ENCODE measurements around the gene MRTFA. TPM values are rescaled to one million over a fixed set of nuclear protein-coding genes. Genes with fewer than 3 reads are reported as not detected.
A peak's percentile ranks its signal among the peaks of the same experiment; 100 is the strongest.
"Not testable (repeated sequence)": the region's sequence is repeated elsewhere in the genome, so short reads cannot be mapped to it uniquely, and the experiment has no call there.

The MRTFA gene
- total RNA-seq, 1 experiment from 2014 or later = 57.0 TPM

- not testable (repeated sequence) for DNase-seq (ENCODE audit: low read depth)
Observed at GRCh38 chr22:40554023-40554422, 82.5 kb downstream of the MRTFA start.

GRCh38 chr22:40553014-40553554 lies 83.4 kb downstream of the MRTFA start:
- no peak for DNase-seq (ENCODE audit: low read depth)

DNA sequence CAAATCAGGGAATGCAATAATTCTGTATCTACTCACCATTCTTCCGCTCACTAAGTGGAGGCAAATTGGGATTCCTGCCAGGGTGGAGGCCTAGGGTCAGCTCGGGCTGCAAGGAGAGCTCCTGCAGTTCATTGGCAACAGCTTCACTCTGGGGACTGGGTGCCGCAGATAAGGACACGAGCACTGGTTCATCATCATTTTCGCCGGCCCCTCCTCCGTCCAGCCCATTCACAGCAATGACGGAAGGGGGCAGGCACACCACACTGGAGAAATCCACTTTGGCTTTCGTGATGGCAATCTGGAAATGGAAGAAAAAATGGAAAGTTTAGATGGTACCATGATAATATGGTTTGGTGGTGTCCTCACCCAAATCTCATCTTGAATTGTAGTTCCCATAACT lies 84.4 kb downstream of the MRTFA start:
- no peak for DNase-seq (ENCODE audit: low read depth)

DNA sequence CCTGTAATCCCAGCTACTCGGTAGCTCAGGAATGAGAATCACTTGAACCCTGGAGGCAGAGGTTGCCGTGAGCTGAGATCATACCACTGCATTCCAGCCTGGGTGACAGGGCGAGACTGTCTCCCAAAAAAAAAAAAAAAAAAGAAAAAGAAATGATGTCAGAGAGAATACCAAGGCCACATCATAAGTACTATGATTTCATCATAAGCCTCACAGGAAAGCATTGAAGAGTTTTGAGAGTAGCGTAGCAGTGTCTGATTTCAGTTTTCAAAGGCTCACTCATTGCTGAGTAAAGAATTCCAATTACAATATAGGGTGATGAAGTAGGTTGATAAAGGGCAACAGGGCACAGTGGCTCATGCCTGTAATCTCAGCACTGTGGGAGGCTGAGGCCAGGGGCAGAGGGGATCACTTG lies 88.8 kb downstream of the MRTFA start:
- no peak for DNase-seq (ENCODE audit: low read depth)

- DNase-seq (ENCODE audit: low read depth) = no peak
Observed at GRCh38 chr22:40544758-40545157, 91.8 kb downstream of the MRTFA start.

GRCh38 chr22:40542821-40543540 lies 93.5 kb downstream of the MRTFA start:
- no peak for DNase-seq (ENCODE audit: low read depth)

GRCh38 chr22:40541300-40541699 lies 95.2 kb downstream of the MRTFA start:
- no peak for DNase-seq (ENCODE audit: low read depth)

GRCh38 chr22:40540265-40540664 lies 96.3 kb downstream of the MRTFA start:
- DNase-seq (ENCODE audit: low read depth) = no peak

DNA sequence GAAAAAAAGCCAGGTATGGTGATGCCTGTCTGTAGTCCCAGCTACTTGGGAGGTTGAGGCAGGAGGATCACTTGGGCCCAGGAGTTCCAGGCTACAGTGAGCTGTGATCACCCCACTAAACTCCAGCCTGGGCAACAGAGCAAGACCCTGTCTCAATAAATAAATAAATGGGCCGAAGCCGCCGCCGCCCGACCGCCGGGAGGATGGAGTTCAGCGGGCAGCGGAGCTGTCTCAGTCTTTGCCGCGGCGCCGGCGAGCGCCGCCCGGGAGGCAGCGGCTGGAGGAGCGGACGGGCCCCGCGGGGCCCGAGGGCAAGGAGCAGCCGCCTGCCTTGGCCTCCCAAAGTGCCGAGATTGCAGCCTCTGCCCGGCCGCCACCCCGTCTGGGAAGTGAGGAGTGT lies 100.4 kb downstream of the MRTFA start:
- not testable (repeated sequence) for DNase-seq (ENCODE audit: low read depth)

- no peak for DNase-seq (ENCODE audit: low read depth)
Observed at GRCh38 chr22:40535642-40536041, 100.9 kb downstream of the MRTFA start.

GRCh38 chr22:40535189-40535512 lies 101.4 kb downstream of the MRTFA start:
- DNase-seq (ENCODE audit: low read depth) = no peak

DNA sequence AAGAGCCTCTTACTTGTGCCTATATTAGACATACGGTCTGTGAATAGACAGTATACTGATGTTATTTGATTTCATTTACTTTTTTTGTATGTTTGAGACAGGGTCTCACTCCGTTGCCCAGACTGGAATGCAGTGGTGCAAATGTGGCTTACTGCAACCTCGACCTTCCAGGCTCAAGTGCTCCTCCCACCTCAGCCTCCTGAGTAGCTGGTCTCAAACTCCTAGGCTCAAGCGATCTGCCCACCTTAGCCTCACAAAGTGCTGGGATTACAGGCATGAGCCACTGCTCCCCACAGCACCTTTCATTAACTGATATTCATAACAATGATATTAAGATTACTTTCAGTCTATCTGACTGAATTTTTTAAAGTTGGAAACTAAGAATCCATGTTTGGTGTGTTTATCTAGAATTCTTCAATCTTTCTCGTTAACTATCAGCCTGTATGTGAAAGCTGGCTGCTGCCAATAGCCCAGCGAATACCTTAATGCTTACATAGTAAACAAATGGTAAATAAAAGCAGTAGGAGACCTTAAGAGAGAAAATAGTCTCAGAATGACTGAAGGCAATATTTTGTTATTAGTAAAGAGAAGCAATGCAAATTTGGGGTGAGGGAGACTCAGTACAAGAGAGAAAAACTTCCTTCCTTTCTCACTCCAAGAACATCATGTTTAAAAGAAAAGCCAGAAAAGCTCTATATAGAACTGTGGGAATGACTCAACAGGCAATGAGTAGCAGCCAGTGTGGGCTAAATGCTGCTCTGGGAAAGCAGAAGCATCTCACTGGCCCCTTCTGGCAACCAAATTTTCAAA lies 101.9 kb downstream of the MRTFA start:
- DNase-seq (ENCODE audit: low read depth) = peak; percentile 68

- DNase-seq (ENCODE audit: low read depth) = peak; percentile 78
Observed at GRCh38 chr22:40533712-40534378, 102.7 kb downstream of the MRTFA start.

- DNase-seq (ENCODE audit: low read depth) = no peak
Observed at GRCh38 chr22:40531951-40532900, 104.3 kb downstream of the MRTFA start.

DNA sequence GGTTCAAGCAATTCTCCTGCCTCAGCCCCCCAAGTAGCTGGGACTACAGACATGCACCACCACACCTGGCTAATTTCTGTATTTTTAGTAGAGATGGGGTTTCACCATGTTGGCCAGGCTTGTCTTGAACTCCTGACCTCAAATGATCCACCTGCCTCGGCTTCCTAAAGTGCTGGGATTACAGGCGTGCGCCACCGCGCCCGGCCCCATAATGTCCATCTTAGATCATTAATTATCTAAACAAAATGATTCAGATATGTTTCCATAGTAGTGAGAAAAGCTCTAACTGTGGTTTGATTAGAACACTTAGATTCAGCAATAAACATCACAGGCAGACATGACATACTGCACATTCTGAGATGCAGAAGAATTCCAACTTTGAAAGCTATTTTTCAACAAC lies 106.1 kb downstream of the MRTFA start:
- DNase-seq (ENCODE audit: low read depth) = not testable (repeated sequence)

- no peak for DNase-seq (ENCODE audit: low read depth)
Observed at GRCh38 chr22:40529821-40530220, 106.7 kb downstream of the MRTFA start.

GRCh38 chr22:40526960-40527359 lies 109.6 kb downstream of the MRTFA start:
- no peak for DNase-seq (ENCODE audit: low read depth)

- DNase-seq (ENCODE audit: low read depth) = peak; percentile 59
Observed at GRCh38 chr22:40525250-40525884, 111.2 kb downstream of the MRTFA start.

DNA sequence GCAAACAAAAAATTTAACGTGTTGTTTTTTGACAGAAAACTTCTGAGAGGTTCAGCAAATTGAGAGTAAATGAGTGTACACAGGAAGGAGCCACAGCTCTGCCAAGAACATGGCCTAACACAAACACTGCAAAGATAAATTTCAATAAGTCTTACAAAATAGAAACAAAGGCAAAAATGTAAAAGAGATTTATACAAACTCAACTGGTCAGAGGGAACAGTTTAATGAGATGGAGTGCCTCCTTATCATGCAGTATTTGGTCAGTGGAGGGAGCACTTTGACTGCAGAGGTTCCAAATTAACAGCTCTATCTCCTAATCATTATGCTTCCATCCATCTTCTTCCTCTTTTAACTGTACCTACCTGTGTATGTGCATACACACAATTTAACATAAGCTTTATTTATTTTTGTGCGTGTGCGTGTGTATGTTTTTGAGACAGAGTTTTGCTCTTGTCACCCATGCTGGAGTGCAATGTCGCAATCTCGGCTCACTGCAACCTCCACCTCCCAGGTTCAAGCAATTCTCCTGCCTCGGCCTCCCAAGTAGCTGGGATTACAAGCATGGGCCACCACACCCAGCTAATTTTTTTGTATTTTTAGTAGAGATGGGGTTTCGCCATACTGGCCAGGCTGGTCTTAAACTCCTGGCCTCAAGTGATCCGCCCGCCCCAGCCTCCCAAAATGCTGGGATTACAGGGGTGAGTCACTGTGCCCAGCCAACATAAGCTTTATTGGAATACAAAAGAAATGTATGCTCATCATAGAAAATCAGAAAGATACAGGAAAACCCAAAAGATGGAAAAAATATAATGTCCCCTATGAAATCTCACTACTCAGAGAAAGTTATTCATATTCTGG lies 111.9 kb downstream of the MRTFA start:
- DNase-seq (ENCODE audit: low read depth) = no peak

- no peak for DNase-seq (ENCODE audit: low read depth)
Observed at GRCh38 chr22:40522141-40522540, 114.4 kb downstream of the MRTFA start.

All from Daoy (cell line).